Measurements from ENCODE around the gene ITIH4. TPM values are rescaled to one million over a fixed set of nuclear protein-coding genes. Genes with fewer than 3 reads are reported as not detected.

ITIH4 gene
- total and polyA plus RNA-seq, 2 of the 13 experiments (the other 11 are each of a cell fraction or from before 2014, with no cell fraction given) = 2.7 to 5.3 TPM

DNA sequence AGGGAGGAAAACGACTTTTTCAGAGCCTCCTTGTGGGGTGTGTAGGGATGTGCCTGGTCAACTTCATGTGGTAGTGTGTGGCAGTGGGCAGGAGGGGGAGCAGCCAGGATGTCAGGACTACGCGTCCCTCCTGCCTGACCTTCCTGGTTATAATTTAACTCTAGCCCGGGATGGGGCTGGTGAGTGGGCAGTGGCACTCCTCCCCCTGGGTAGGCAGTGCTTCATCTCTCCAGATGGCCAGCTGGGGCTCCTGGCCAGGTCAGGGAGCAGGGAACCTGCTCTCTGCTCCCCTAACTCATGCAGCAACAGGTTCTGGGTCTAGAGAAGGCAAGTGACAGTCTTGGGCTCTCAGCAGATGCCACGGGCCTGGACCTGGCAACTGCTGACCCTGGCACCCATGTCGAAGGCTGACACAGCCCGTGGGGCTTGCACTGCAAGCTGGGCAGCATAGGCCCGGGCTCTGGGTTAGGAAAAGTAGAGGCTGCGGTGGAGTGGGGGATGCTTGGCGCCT lies 2.6 kb downstream of the ITIH4 start (continued):
- TF ChIP-seq STAT6 (CRISPR knock-in tag; IDR thresholded peaks at IDR 0.05; ENCODE audit: borderline replicate concordance) (no peak), NRL (CRISPR knock-in tag; IDR thresholded peaks at IDR 0.05; ENCODE audit: borderline replicate concordance) (no peak), PRMT3 (CRISPR knock-in tag; IDR thresholded peaks at IDR 0.05; ENCODE audit: borderline replicate concordance, low read depth) (no peak), KLF6 (CRISPR knock-in tag; IDR thresholded peaks at IDR 0.05) (no peak), ISX (CRISPR knock-in tag; conservative IDR thresholded peaks at IDR 0.05) (no peak), ZNF431 (CRISPR knock-in tag; IDR thresholded peaks at IDR 0.05; ENCODE audit: borderline replicate concordance, low read depth) (no peak), ZNF589 (CRISPR knock-in tag; conservative IDR thresholded peaks at IDR 0.05) (no peak), RNF219 (CRISPR knock-in tag; IDR thresholded peaks at IDR 0.05) (no peak), ZNF282 (IDR thresholded peaks at IDR 0.05; ENCODE audit: partially characterized antibody) (no peak), SKIL (CRISPR knock-in tag; IDR thresholded peaks at IDR 0.05; ENCODE audit: borderline replicate concordance) (no peak), ZFP82 (CRISPR knock-in tag; IDR thresholded peaks at IDR 0.05; ENCODE audit: borderline replicate concordance) (no peak), ZNF720 (CRISPR knock-in tag; IDR thresholded peaks at IDR 0.05) (no peak), ZSCAN21 (CRISPR knock-in tag; IDR thresholded peaks at IDR 0.05; ENCODE audit: borderline replicate concordance) (no peak), ZNF331 (CRISPR knock-in tag; IDR thresholded peaks at IDR 0.05) (0 out of 2 replicates have a peak, but pooled peaks have one; percentile 13), CREM (IDR thresholded peaks at IDR 0.05) (no peak), CREM (CRISPR knock-in tag; IDR thresholded peaks at IDR 0.05) (no peak), ZNF562 (CRISPR knock-in tag; IDR thresholded peaks at IDR 0.05; ENCODE audit: borderline replicate concordance) (no peak), KDM2A (CRISPR knock-in tag; IDR thresholded peaks at IDR 0.05; ENCODE audit: borderline replicate concordance, low read depth) (no peak), NR2F2 (IDR thresholded peaks at IDR 0.05; ENCODE audit: borderline replicate concordance, low read depth) (no peak), RFXANK (CRISPR knock-in tag; IDR thresholded peaks at IDR 0.05) (no peak)
- TF ChIP-seq, protein P1, sequence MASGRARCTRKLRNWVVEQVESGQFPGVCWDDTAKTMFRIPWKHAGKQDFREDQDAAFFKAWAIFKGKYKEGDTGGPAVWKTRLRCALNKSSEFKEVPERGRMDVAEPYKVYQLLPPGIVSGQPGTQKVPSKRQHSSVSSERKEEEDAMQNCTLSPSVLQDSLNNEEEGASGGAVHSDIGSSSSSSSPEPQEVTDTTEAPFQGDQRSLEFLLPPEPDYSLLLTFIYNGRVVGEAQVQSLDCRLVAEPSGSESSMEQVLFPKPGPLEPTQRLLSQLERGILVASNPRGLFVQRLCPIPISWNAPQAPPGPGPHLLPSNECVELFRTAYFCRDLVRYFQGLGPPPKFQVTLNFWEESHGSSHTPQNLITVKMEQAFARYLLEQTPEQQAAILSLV (CRISPR knock-in tag; IDR thresholded peaks at IDR 0.05; ENCODE audit: borderline replicate concordance) = no peak
- TF ChIP-seq, protein P2, sequence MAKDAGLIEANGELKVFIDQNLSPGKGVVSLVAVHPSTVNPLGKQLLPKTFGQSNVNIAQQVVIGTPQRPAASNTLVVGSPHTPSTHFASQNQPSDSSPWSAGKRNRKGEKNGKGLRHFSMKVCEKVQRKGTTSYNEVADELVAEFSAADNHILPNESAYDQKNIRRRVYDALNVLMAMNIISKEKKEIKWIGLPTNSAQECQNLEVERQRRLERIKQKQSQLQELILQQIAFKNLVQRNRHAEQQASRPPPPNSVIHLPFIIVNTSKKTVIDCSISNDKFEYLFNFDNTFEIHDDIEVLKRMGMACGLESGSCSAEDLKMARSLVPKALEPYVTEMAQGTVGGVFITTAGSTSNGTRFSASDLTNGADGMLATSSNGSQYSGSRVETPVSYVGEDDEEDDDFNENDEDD (CRISPR knock-in tag; IDR thresholded peaks at IDR 0.05; ENCODE audit: borderline replicate concordance) = no peak

All from HepG2 (cell line).